Activated T-helper 2 cell treated with anti-CD3 and anti-CD28 coated beads, Interferon-gamma antibody, Interleukin-2, Interleukin-4, amounts not matched to agents 10 μg/mL and 5 μg/mL and 100 μg/mL, durations not matched to agents 14 hours and 24 hours and 36 hours (primary cell): ENCODE data around the gene PHACTR1. TPM values are rescaled to one million over a fixed set of nuclear protein-coding genes. Genes with fewer than 3 reads are reported as not detected.

Experiments used
- DNase-seq: peaks from one replicate; pipeline ENCODE4 v3.0.0; 2021; ENCODE audit warnings: low spot score
- H3K27ac Mint-ChIP-seq: one replicate; pipeline ENCODE4 v1.8.0; 2021; ENCODE audit warnings: mixed read lengths
- H3K27me3 Mint-ChIP-seq: one replicate; pipeline ENCODE4 v1.8.0; 2021; ENCODE audit warnings: low read depth, mixed read lengths
- H3K36me3 Mint-ChIP-seq: one replicate; pipeline ENCODE4 v1.8.0; 2021; ENCODE audit warnings: low read depth, mixed read lengths
- H3K4me1 Mint-ChIP-seq: one replicate; pipeline ENCODE4 v1.8.0; 2021; ENCODE audit warnings: low read depth, mixed read lengths
- H3K4me3 Mint-ChIP-seq: one replicate; pipeline ENCODE4 v1.8.0; 2021; ENCODE audit warnings: low read depth, mild to moderate bottlenecking, moderate library complexity, mixed read lengths
- H3K9me3 Mint-ChIP-seq: one replicate; pipeline ENCODE4 v1.8.0; 2021; ENCODE audit warnings: mixed read lengths
- intact Hi-C: fragments of 100-400 bp; cut with micrococcal nuclease; formaldehyde crosslinking; loops from one replicate; pipeline ENCODE4 v1.15.1; 2023
- total RNA-seq: library from RNA; stranded (reverse); gene quantifications from 2 replicates; pipeline ENCODE4 v1.2.3, GENCODE V29; 2022

The PHACTR1 gene
- total RNA-seq, 1 donor from 2014 or later: 0.11 TPM

DNA sequence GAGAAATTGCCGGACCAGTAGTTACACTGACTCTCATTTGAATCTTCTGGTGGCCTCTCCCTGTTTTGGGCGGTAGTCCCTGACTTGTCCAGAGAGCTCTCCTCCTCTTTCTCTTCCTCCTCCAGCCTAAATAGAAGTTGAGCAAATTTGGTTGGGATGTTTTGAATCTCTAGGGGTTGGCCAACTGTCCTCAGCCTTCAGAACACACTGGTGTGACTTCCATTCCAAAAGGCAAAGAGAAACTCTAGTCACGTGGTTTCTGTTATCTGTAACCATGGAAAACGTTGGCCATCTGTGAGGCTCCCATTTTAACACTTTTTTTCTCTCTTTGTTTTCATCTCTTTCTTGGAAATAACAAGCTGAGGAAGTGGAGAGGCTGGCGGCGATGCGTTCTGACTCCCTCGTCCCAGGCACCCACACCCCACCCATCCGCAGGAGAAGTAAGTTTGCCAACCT lies 336.5 kb downstream of the PHACTR1 start:
- intact Hi-C loops: no loop called here
- no peak overlapping the region for H3K4me3 Mint-ChIP-seq
- no peaks in the 10 kb centered on the region for H3K36me3 Mint-ChIP-seq
- no peaks in the 10 kb centered on the region for H3K4me1 Mint-ChIP-seq
- no peaks in the 10 kb centered on the region for H3K9me3 Mint-ChIP-seq
- H3K27me3 Mint-ChIP-seq: peaks cover 16% of the 10 kb centered on the region
- DNase-seq: no peak
- no peak overlapping the region for H3K27ac Mint-ChIP-seq

DNA sequence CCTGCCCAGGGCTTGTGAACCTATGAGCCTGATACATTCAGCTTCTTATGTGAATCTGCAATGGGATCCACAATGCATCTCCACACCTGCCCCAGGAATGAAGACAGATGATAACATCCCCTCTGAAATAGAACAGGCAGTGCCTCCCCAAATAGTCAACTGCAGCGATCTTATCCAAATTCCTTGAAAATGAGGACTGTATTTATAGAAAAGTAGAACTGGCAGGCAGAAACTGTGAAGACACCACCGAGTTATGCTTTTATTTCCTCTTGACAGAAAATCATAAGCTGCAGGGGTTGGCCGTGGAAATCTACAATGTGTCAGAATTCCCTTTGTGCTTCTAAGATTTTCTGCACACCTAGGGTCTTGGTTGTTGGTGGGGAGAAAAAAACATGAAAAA lies 341.5 kb downstream of the PHACTR1 start:
- intact Hi-C loops: no loop called here
- H3K4me1 Mint-ChIP-seq: no peaks in the 10 kb centered on the region
- H3K27me3 Mint-ChIP-seq: peaks cover 8% of the 10 kb centered on the region
- no peak overlapping the region for H3K27ac Mint-ChIP-seq
- no peaks in the 10 kb centered on the region for H3K36me3 Mint-ChIP-seq
- no peak for DNase-seq
- no peak overlapping the region for H3K4me3 Mint-ChIP-seq
- H3K9me3 Mint-ChIP-seq: no peaks in the 10 kb centered on the region

DNA sequence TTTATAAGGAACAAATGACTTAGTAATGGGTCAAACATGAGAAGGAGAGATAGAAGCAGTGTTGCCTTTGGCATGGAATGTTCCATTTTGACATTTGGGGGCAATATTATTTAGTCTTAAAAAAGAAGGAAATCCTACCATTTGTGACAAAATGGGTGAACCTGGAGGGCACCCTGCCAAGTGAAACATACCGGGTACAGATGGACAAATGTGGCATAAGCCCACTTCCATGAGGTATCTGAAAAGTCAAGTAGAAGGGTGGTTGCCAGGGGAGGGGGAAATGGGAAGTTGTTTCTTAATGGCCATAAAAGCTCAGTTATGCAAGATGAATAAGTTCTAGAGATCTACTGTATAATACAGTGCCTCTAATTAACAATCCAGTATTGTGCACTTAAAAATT lies 342.5 kb downstream of the PHACTR1 start:
- H3K36me3 Mint-ChIP-seq: no peaks in the 10 kb centered on the region
- H3K9me3 Mint-ChIP-seq: no peaks in the 10 kb centered on the region
- H3K27ac Mint-ChIP-seq: no peak overlapping the region
- H3K4me1 Mint-ChIP-seq: no peaks in the 10 kb centered on the region
- intact Hi-C loops: no loop called here
- H3K4me3 Mint-ChIP-seq: no peak overlapping the region
- DNase-seq: no peak
- H3K27me3 Mint-ChIP-seq: peaks cover 5% of the 10 kb centered on the region

DNA sequence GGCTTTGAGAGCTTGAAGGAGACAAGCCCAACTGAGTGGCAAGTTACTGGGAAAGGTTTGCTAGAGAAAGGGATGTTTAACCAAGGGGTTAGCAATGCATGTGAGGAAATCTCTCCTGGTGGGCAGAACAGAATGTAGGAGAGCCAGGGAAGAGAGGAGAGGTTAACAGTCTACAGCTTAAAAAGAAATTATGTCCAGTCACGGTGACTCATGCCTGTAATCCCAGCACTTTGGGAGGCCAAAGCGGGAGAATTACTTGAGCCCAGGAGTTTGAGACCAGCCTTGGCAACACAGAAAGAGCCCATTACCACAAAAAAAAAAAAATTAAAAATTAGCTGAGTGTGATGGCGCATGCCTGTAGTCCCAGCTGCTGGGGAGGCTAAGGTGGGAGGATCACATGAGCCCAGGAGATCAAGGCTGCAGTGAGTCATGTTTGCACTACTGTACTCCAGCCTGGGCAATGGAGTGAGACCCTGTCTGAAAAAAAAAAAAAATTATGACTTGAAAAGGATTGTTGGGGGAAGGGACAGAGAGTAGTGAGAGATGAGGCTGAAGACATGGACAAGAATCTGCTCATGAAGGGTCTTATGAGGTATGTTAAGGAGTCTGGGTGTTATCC lies 346.8 kb downstream of the PHACTR1 start:
- no peaks in the 10 kb centered on the region for H3K9me3 Mint-ChIP-seq
- H3K27ac Mint-ChIP-seq: no peak overlapping the region
- peaks cover 1% of the 10 kb centered on the region for H3K27me3 Mint-ChIP-seq
- H3K4me3 Mint-ChIP-seq: no peak overlapping the region
- no peaks in the 10 kb centered on the region for H3K36me3 Mint-ChIP-seq
- DNase-seq: no peak
- no peaks in the 10 kb centered on the region for H3K4me1 Mint-ChIP-seq
- intact Hi-C loops: no loop called here

DNA sequence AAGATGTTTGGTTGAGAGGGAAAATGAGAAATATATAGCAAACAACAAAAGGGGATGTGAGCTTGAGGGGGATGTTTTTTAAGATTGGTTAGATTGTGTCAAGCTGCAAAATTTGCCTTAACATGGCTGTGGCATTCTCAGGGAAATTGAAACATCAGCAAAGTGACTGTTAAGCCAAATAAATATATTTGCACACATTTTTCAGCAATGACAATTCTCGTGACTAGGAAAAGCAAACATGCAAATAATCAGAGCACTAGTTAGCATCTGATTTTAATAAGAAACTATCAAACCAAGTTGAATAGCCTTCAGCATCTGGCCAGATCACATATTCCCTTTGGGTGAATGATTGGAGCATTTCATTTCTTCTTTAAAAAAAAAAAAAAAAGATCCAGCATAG lies 349.0 kb downstream of the PHACTR1 start:
- Mint-ChIP-seq H3K4me1 (no peaks in the 10 kb centered on the region), H3K36me3 (no peaks in the 10 kb centered on the region), H3K27me3 (peaks cover 7% of the 10 kb centered on the region), H3K9me3 (no peaks in the 10 kb centered on the region), H3K27ac (no peak overlapping the region), H3K4me3 (no peak overlapping the region)
- intact Hi-C loops: no loop called here
- DNase-seq: no peak

DNA sequence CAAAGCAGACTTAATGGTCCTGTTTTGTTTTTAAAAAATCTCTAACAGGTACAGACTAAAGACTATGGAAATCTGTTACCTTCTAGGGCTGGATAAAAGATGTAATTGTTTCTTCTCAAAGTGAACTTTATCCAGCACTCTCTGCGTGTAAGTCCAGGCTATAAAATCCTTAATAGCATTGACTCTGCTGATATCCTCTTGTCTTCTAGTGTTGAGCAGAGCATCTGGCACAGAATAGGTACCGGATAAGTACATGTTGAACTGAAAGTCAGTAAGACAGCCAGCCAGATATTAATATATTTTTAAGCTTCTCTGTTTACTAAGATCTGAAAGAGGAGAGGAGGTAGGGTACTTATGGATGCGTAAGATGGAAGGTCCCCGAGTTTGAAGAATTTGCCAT lies 349.5 kb downstream of the PHACTR1 start:
- Mint-ChIP-seq H3K4me1 (no peaks in the 10 kb centered on the region), H3K27me3 (peaks cover 7% of the 10 kb centered on the region), H3K4me3 (no peak overlapping the region), H3K9me3 (no peaks in the 10 kb centered on the region), H3K36me3 (no peaks in the 10 kb centered on the region), H3K27ac (no peak overlapping the region)
- intact Hi-C loops: no loop called here
- no peak for DNase-seq

DNA sequence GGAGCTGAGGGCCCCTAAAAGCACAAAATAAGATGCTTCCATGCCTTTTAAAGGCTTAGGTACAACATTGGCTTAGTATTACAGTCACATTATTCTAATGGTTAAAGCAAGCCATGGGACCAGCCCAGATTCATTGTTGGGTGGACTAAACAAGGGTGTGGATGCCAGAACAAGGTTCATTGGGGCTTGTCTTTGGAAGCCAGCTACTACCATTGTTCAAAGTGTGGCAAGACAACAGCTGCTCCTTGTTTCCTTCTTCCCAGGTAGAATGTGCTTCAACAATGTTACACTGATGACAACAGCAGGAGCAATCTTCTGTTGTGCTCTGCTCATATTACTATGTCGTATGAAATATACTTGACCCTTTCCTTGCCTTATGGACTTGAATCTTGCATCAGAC lies 350.3 kb downstream of the PHACTR1 start:
- H3K4me1 Mint-ChIP-seq: no peaks in the 10 kb centered on the region
- no peaks in the 10 kb centered on the region for H3K36me3 Mint-ChIP-seq
- DNase-seq: no peak
- H3K9me3 Mint-ChIP-seq: no peaks in the 10 kb centered on the region
- no peak overlapping the region for H3K27ac Mint-ChIP-seq
- no peak overlapping the region for H3K4me3 Mint-ChIP-seq
- H3K27me3 Mint-ChIP-seq: peaks cover 9% of the 10 kb centered on the region
- intact Hi-C loops: no loop called here

DNA sequence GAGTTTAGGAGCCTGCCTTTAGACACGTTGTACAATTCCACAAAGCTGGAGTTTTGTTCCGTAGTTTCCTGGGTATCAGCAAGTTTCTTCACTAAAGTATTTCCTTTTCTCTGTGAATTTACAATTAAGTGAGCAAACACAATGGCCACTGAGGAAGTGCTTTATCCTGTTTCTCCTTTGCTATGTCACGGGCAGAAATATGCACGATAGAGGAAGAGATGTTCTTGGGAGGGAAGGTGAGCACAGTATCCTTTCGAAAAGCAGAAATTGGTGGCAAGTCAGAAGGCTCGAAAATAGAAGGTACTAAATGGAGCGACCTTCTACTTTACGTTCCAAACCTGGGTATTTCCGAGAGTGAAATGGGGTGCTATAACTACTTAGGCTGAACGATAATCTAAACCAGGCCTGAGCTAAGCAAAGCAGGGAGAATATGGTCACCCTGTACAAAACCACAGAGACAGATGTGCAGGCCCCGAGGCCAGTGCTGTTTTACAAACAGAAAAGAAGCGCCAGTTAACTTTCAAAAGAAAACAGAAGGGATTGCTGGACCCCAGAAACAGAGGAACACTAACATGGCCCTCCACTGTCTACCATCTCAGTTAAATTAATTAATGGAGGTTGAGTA lies 352.1 kb downstream of the PHACTR1 start:
- H3K36me3 Mint-ChIP-seq: no peaks in the 10 kb centered on the region
- no peak overlapping the region for H3K4me3 Mint-ChIP-seq
- H3K27me3 Mint-ChIP-seq: peaks cover 17% of the 10 kb centered on the region
- no peak overlapping the region for H3K27ac Mint-ChIP-seq
- no peaks in the 10 kb centered on the region for H3K4me1 Mint-ChIP-seq
- H3K9me3 Mint-ChIP-seq: no peaks in the 10 kb centered on the region
- no peak for DNase-seq
- intact Hi-C loops: no loop called here

DNA sequence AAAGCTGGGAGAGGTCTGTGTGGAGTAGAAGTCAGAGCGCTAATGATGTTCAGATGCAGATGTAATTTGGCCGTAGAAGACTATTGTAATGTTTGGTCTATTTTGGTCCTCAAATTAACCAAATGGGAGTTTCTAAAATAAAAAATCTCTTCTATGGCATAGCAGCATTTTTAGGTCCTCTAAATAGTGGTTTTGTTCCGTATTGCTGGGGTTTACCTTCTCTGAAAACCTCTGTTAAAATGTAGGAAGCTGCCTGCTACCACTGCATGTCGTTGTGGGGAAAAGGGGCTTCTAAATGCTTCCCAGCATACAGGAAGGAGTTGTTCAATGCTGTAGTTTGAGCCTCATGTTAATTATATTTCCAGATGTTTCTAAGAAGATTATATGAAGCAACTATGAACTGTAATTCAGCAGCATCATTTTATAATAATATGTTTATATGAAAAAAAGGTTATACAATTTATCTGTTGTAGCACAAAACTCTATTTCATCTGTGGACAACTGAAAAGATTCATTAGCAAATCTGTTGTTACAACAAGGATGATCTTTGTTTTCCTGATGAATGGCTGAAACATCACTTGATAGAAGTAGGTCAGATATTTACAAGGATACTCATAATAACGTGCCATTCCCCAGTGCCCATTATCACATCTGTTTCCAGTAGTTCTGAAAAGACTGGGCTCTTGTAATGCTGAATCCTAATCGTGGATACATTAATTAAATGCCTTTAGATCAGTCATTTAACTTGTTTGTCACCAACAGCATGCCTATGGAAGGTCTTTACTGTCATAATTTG lies 355.2 kb downstream of the PHACTR1 start:
- intact Hi-C loops: no loop called here

DNA sequence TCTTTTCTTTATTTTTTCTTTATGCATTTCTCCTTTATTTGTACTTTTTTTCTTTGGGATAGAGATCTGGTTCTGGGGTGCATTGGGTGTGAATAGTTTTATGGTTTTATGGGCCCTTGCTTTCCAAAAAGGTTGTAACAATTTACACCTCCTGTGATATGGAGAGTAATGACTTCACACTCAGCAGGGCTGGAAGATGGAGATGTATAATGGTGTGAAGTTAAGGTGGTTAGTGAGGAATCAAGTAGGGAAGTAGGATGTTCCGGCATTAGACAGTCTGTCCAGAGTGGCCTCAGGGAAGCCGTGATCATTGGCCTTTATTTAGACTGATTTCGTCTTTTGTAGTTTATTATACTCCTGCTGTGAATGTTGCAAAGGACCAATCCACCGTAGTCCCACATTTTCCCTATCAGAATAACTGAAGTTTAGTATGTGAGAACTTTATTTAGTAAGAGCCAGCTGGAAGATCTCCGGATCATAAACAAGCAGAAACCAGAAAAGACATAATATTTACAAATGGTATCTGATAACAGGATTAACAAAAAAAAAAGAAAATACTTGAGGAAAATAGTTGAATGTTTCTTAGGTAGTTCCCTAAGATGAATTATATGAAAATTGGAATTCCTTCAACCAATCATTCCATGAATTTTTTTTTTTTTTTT lies 356.2 kb downstream of the PHACTR1 start:
- no peak overlapping the region for H3K4me3 Mint-ChIP-seq
- no peaks in the 10 kb centered on the region for H3K9me3 Mint-ChIP-seq
- DNase-seq: no peak
- no peaks in the 10 kb centered on the region for H3K4me1 Mint-ChIP-seq
- intact Hi-C loops: no loop called here
- no peak overlapping the region for H3K27ac Mint-ChIP-seq
- no peaks in the 10 kb centered on the region for H3K36me3 Mint-ChIP-seq
- H3K27me3 Mint-ChIP-seq: peaks cover 18% of the 10 kb centered on the region

More for the DNA sequence above, 355.2 kb downstream of the PHACTR1 start:
- H3K4me1 Mint-ChIP-seq: no peaks in the 10 kb centered on the region
- H3K4me3 Mint-ChIP-seq: no peak overlapping the region
- H3K36me3 Mint-ChIP-seq: no peaks in the 10 kb centered on the region
- H3K9me3 Mint-ChIP-seq: no peaks in the 10 kb centered on the region
- H3K27me3 Mint-ChIP-seq: peaks cover 18% of the 10 kb centered on the region
- DNase-seq: no peak
- H3K27ac Mint-ChIP-seq: no peak overlapping the region

DNA sequence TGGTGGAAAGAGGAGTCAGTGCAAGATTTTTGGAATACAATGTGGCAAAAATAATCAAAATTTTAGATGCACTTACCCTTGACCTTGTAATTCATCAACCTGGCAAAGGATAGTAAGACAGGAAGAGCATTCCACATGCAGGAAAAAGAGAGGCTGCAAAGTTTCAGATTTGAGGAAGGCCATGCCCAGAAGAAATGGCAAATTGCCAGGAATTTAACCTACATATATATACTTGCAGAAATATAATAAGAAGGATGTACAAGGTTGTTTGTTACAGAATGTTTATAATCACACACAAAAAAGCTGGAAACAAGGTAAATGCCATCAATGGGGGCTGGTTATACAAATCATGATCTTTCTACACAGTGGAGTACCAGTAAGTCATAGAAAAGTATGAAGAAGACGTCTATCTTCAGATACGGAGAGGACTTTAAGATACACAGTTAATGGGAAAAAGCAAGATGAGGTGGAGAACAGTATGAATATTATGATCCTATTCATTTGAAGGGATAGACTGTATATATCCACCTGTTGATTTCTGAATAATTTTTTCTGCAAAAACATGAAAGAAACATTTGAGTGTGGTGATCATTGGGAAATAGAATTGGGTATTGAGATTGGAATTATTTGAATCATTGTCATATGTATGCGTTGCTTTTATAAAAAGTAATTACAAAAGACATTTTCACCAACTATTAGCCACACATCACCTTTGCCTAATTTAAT lies 358.0 kb downstream of the PHACTR1 start:
- H3K27ac Mint-ChIP-seq: no peak overlapping the region
- DNase-seq: no peak
- no peaks in the 10 kb centered on the region for H3K4me1 Mint-ChIP-seq
- no peaks in the 10 kb centered on the region for H3K9me3 Mint-ChIP-seq
- H3K4me3 Mint-ChIP-seq: no peak overlapping the region
- intact Hi-C loops: no loop called here
- no peaks in the 10 kb centered on the region for H3K36me3 Mint-ChIP-seq
- H3K27me3 Mint-ChIP-seq: peaks cover 11% of the 10 kb centered on the region

DNA sequence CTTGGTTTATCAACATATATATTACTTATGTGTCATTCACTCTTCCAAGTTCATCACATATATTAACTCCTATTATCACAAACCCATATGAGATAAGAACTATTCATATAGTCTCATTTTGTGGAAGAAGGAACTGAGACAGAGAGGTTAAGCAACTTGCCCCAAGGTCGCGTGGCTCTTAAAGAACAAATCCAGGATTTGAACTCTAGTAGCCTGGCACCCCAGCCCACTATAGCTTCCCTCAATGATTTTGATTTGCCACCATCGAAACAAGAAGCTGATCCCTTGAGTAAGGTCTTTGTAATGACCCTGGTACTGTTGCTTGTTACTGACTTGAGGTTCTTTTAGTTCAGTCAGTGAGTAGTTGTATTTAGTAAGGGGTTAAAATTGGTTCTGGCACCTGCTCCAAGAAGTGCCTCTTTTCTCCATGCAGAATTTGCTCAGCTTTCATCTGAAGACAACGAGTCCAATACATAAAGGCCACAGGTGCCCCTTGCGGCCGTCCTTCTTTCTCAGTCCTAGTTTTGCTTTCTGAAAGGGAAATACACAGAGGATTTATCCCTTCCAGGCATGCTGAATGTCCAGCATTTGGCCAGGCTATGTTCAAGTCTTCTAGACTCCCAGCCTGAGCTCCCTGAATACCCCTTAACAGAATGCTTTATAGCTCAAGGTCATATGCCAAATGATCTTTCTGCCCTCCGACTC lies 358.7 kb downstream of the PHACTR1 start:
- Mint-ChIP-seq H3K4me3 (no peak overlapping the region), H3K9me3 (no peaks in the 10 kb centered on the region), H3K27ac (no peak overlapping the region), H3K4me1 (no peaks in the 10 kb centered on the region), H3K36me3 (no peaks in the 10 kb centered on the region), H3K27me3 (peaks cover 11% of the 10 kb centered on the region)
- no peak for DNase-seq
- intact Hi-C loops: no loop called here
